ES-I3 (cell line): ENCODE results near the gene TLE7.

Experiments
- H3K36me3 ChIP-seq: 2 replicates; pipeline ENCODE4 v1.6.1; 2013; ENCODE audit warnings: mild to moderate bottlenecking, low read length, control low read depth, moderate library complexity; ENCODE audit not compliant: insufficient read depth
- H3K4me1 ChIP-seq: 2 replicates; pipeline ENCODE4 v1.6.1; 2013; ENCODE audit warnings: mild to moderate bottlenecking, control low read depth, low read length; ENCODE audit not compliant: insufficient read depth
- H3K9ac ChIP-seq: 2 replicates; pipeline ENCODE4 v1.6.1; 2013; ENCODE audit warnings: low read depth, mild to moderate bottlenecking, low read length, moderate library complexity
- H3K9me3 ChIP-seq: 2 replicates; pipeline ENCODE4 v1.6.1; 2013; ENCODE audit warnings: mild to moderate bottlenecking, low read length, moderate library complexity; ENCODE audit not compliant: control insufficient read depth, insufficient read depth

TLE7 gene

GRCh38 chr16:71432906-71433305, 8.9 kb downstream of the TLE7 start:
- H3K9ac ChIP-seq: no peak overlapping the region
- H3K36me3 ChIP-seq: no peaks in the 10 kb centered on the region
- no peaks in the 10 kb centered on the region for H3K9me3 ChIP-seq
- no peaks in the 10 kb centered on the region for H3K4me1 ChIP-seq

DNA sequence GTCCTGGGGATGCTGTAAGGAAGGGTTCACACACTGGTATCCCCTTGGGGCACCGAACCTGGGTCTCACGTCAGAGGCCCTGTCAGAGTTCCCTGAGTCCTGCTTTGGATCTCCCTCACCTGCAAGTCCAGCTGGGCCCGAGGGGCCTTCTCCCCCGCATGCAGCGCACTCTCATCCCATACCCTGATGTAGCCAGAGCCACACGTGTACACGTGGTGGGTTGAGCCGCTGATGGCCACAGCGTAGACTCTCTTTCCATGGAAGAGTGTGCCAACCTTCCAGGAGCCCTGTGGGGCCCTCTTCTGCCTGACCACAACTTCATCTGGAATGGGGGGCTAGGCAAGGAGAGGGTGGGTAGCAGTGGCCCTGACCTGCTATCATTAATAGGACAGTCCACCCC, 9.9 kb downstream of the TLE7 start:
- no peaks in the 10 kb centered on the region for H3K9me3 ChIP-seq
- H3K36me3 ChIP-seq: no peaks in the 10 kb centered on the region
- no peak overlapping the region for H3K9ac ChIP-seq
- no peaks in the 10 kb centered on the region for H3K4me1 ChIP-seq

DNA sequence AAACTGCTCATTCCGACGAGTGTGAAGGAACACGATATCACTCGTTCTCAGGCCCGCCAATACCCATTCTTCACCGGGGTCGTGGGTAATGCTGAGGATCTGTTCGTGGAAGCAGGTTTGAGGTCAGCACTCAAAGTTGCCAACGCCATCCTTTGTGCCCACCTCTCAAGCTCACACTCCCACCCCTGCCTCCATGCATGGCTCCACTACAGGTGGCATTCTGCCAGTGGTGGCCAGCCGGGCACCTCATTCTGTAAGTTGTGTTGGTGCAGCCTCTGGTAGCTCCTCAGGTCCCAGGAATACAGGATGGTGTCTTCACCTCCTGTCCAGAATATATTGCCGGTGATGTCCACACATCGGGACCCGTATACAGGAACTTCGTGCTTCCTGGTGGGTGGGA, 10.7 kb downstream of the TLE7 start:
- Histone ChIP-seq H3K4me1 (no peaks in the 10 kb centered on the region), H3K9ac (no peak overlapping the region), H3K9me3 (no peaks in the 10 kb centered on the region), H3K36me3 (no peaks in the 10 kb centered on the region)

GRCh38 chr16:71430744-71431143, 11.1 kb downstream of the TLE7 start:
- Histone ChIP-seq H3K4me1 (no peaks in the 10 kb centered on the region), H3K36me3 (no peaks in the 10 kb centered on the region), H3K9ac (no peak overlapping the region), H3K9me3 (no peaks in the 10 kb centered on the region)

DNA sequence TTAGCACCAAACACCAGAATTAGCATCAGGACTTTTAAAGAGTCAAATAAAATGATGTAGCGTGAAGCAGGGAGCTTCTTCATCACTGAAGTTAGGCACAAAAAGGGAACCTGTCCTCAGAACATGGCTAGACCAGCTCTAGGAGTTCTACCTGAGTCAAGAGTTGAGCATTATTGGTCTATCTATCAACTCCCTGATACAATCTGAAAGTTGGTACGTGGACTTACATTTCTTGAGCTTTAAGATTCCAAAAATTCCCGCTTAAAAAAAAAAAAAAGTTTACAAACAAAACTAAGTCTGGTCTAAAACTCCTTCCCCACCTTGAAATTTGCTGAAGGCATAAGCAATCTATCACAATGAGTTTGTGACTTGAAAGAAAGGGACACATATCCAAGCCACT, 12.3 kb downstream of the TLE7 start:
- no peak overlapping the region for H3K9ac ChIP-seq
- H3K9me3 ChIP-seq: no peaks in the 10 kb centered on the region
- no peaks in the 10 kb centered on the region for H3K4me1 ChIP-seq
- H3K36me3 ChIP-seq: no peaks in the 10 kb centered on the region

DNA sequence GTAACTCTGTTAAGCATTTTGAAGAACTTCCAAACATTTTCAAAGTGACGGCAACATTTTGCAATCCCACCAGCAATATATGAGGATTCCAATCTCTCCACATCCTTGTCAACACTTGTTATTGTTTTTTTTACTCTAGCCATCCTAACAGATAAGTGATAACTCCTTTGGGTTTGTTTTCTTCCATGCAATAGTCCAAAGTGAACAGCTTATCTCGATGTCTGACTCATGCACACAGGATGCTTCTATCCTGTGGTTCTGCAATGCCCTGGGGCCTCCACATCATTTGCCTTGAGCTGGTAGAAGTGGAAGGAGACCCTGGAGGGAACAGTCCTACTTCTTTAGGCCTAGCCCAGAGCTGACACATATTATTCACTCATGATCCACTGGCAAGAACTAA, 13.0 kb downstream of the TLE7 start:
- no peaks in the 10 kb centered on the region for H3K9me3 ChIP-seq
- no peak overlapping the region for H3K9ac ChIP-seq
- no peaks in the 10 kb centered on the region for H3K36me3 ChIP-seq
- H3K4me1 ChIP-seq: no peaks in the 10 kb centered on the region

- Histone ChIP-seq H3K36me3 (no peaks in the 10 kb centered on the region), H3K9ac (no peak overlapping the region), H3K4me1 (no peaks in the 10 kb centered on the region), H3K9me3 (no peaks in the 10 kb centered on the region)
Measured at GRCh38 chr16:71428385-71428784, 13.5 kb downstream of the TLE7 start.

- H3K4me1 ChIP-seq: no peaks in the 10 kb centered on the region
- no peaks in the 10 kb centered on the region for H3K36me3 ChIP-seq
- peak overlapping the region; percentile 3; the same call in 1 of the 2 replicates for H3K9ac ChIP-seq
- no peaks in the 10 kb centered on the region for H3K9me3 ChIP-seq
Measured at GRCh38 chr16:71426880-71427615, 14.8 kb downstream of the TLE7 start.

DNA sequence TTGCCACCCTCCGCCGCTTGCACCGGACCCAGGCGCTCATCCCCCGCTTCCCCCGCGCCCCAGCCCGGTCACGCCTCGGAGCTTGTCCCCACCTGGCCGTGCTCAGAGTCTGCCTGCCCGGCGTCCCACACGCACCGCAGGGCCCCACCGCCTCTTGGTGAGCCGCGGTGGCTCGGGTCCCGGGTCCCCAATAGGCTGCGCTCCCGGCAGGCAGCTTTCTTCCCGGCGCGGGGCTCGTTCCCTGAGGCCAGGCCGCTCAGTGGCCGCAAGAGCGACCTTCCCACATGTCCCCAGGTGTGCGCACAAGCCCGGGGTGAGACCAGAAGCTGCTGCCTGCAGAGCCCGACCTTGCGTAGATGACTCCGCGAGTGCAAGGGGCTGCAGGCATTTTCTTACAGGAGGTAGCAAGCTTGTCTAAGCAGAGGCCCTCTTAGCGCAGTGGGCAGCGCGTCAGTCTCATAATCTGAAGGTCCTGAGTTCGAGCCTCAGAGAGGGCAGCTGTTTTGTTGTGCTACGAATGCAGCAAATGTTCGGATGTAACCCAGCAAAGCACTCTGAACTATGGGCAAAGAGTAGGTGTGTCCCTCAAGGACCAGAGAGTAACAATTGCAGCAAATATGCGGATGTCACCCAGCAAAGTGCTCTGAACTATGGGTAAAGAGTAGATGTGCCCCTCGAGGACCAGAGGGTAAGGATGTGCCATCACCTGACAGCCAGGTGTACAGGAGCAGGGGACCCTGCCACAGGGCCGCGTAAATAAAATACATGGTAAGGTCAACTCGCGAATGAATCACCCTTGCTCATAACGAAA, 15.6 kb downstream of the TLE7 start:
- H3K4me1 ChIP-seq: no peaks in the 10 kb centered on the region
- no peaks in the 10 kb centered on the region for H3K36me3 ChIP-seq
- H3K9me3 ChIP-seq: no peaks in the 10 kb centered on the region
- peak overlapping the region; percentile 61; the same call in 1 of the 2 replicates for H3K9ac ChIP-seq

DNA sequence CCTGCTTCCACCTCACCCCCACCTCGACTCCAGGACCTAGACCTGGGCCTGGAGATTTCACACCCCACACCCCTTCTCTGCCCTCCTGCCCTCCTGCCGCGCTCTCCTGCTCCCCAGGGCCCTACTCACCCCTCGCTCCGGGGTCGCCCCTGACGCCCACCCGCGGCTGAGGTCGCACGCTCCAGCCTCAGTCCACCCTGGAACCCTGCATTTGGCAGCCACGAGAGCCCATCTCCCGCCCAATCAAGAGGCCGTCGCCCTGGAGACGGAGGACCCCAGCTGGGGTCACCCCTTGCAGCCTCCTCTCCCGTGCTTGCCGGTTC, 16.1 kb downstream of the TLE7 start:
- H3K4me1 ChIP-seq: no peaks in the 10 kb centered on the region
- peak overlapping the region; percentile 61 for H3K9ac ChIP-seq
- no peaks in the 10 kb centered on the region for H3K36me3 ChIP-seq

GRCh38 chr16:71424626-71425025, 17.2 kb downstream of the TLE7 start:
- Histone ChIP-seq H3K9ac (no peak overlapping the region), H3K36me3 (no peaks in the 10 kb centered on the region), H3K9me3 (no peaks in the 10 kb centered on the region), H3K4me1 (no peaks in the 10 kb centered on the region)

More for the DNA sequence above, 16.1 kb downstream of the TLE7 start:
- H3K9me3 ChIP-seq: no peaks in the 10 kb centered on the region

DNA sequence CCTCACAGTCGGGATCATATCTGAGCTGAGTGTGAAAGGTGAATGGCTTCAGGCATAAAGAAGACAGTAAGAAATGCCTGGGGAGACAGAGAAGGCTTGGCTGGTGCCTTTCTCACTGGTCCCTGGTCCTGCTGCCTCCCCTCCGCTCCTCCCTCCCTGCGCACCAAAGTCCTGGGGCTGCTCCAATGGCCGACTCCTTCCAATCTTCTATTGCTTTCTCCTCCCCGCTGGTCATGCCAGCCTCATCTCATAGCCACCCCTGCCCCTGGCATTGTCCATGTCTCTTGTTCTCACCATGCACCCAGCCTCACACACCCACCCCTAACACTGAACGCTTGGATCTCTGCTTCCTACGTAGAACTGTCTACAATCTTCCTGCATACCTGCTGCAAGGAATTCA, 18.0 kb downstream of the TLE7 start:
- H3K9me3 ChIP-seq: no peaks in the 10 kb centered on the region
- H3K4me1 ChIP-seq: no peaks in the 10 kb centered on the region
- H3K36me3 ChIP-seq: no peaks in the 10 kb centered on the region
- no peak overlapping the region for H3K9ac ChIP-seq

DNA sequence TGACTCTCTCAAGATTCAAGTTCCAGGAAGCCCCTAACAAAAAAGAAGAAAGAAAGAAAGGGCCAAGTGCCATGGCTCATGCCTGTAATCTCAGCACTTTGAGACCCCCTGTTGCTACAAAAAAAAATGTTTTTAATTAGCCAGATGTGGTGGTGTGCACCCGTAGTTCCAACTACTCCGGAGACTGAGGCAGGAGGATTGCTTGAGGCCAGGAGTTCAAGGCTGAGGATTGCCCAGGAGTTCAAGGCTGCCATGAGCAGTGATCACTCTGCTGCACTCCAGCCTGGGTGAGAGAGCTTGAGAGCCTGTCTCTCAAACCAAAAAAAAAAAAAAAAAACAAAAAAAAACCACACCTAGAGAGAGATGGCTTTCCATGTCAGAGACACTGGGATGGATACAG, 18.8 kb downstream of the TLE7 start:
- H3K9me3 ChIP-seq: no peaks in the 10 kb centered on the region
- H3K9ac ChIP-seq: no peak overlapping the region
- no peaks in the 10 kb centered on the region for H3K36me3 ChIP-seq

DNA sequence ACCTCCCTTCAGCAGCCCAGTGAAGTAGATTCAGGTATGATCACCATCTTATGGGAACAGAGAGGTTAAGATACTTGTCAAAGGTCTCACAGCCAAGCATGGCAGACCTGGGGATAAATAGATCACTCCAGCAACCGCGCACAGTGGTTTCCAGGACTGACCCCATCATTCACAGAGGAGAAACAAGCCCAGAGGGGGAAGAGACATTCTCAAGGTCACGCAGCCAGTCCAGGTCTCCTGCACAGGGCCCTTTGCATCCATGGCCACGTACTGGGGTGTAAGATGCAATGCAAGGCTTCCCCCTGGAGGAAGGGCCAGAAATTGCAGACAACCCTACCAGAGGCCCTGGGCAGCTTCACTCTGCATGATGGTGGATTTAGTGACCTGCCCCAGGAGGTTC, 19.9 kb downstream of the TLE7 start:
- Histone ChIP-seq H3K4me1 (no peaks in the 10 kb centered on the region), H3K9ac (no peak overlapping the region), H3K36me3 (no peaks in the 10 kb centered on the region), H3K9me3 (no peaks in the 10 kb centered on the region)

More for the DNA sequence above, 18.8 kb downstream of the TLE7 start:
- no peaks in the 10 kb centered on the region for H3K4me1 ChIP-seq

DNA sequence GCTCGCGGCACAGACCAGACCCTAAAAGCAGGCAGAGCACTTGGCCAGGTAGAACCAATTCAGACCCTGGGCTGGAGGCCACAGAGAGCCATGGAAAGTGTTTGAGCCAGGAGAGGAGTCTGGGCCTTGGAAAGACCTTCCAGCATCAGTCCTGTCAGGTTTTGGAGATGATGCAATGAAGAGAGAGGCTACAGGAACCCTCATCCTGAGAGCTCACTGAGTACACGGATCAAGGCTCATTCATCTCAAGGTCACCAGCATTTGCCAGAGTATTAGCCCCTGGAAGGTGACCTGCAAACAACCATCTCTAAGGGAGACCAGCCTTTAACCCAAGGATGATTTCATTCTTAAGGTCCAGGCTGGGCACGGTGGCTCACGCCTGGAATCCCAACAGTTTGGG, 27.8 kb downstream of the TLE7 start:
- H3K9ac ChIP-seq: no peak overlapping the region
- no peaks in the 10 kb centered on the region for H3K4me1 ChIP-seq
- no peaks in the 10 kb centered on the region for H3K9me3 ChIP-seq
- H3K36me3 ChIP-seq: no peaks in the 10 kb centered on the region
